ENCODE data around the gene PTPRE. TPM values are rescaled to one million over a fixed set of nuclear protein-coding genes. Genes with fewer than 3 reads are reported as not detected.

PTPRE gene
- total and polyA plus RNA-seq, 2 of the 4 experiments (the other 2 are of a cell fraction) = 0.34 to 0.54 TPM

DNA sequence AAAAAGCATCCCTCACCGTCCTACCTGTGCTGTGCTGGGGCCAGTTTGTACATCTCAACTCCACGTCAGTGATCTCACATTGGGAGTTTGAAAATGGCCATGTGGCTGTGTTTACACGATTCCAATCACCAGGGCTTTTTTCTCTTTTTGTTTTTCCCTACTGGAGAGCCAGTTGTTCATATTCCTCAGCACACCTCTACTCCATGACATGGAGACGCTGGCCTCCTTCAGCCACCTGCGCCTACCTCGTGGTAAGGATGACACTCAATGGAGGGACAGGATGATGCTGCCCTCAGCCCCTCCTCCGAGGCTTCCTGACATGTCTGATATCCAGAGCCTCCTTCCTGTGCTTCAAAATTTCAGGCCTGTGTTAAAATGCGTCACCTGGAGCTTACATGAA lies 24.5 kb upstream of the PTPRE start:
- Histone ChIP-seq H3K27ac (ENCODE audit: insufficient read depth, low read length) (no peak overlapping the region), H3K4me2 (ENCODE audit: low read depth, low read length) (no peak overlapping the region), H4K91ac (ENCODE audit: insufficient read depth, low read depth, low read length) (no peak overlapping the region), H2AFZ (replicated peaks; ENCODE audit: low read length, poor library complexity) (no peak overlapping the region), H2AK9ac (replicated peaks; ENCODE audit: low read depth, low read length, poor library complexity) (no peak overlapping the region), H3K18ac (ENCODE audit: low read depth, low read length) (no peak overlapping the region), H4K20me1 (ENCODE audit: insufficient read depth, low read length) (no peaks in the 10 kb centered on the region), H4K8ac (ENCODE audit: low read depth in 2 of 2, low read length in 2 of 2) (no peak overlapping the region), H4K5ac (ENCODE audit: low read depth, low read length) (no peak overlapping the region), H3K9me3 (ENCODE audit: control insufficient read depth, insufficient read depth, low read length) (no peaks in the 10 kb centered on the region), H2BK120ac (ENCODE audit: low read depth, low read length) (no peak overlapping the region), H3K4me3 (ENCODE audit: insufficient read depth, low read depth, low read length) (no peak overlapping the region), H3K56ac (ENCODE audit: extremely low read depth, insufficient read depth, low read length) (no peak overlapping the region), H3K27me3 (ENCODE audit: control insufficient read depth, insufficient read depth, low read length) (no peaks in the 10 kb centered on the region), H3K4ac (ENCODE audit: low read depth, low read length) (no peak overlapping the region), H3K36me3 (ENCODE audit: control insufficient read depth, insufficient read depth, low read length) (no peaks in the 10 kb centered on the region), H2BK15ac (ENCODE audit: low read depth, low read length) (no peak overlapping the region), H3K79me1 (ENCODE audit: low read depth in 1 of 2, low read length in 2 of 2) (no peaks in the 10 kb centered on the region), H2AK5ac (ENCODE audit: low read depth, low read length) (no peak overlapping the region), H3K23ac (ENCODE audit: low read depth, low read length) (no peak overlapping the region), H3K9me1 (ENCODE audit: insufficient read depth, low read length) (no peaks in the 10 kb centered on the region; the same call in 1 of the 2 replicates), H3K14ac (replicated peaks; ENCODE audit: low read depth, low read length) (no peak overlapping the region), H3K4me1 (ENCODE audit: control insufficient read depth, insufficient read depth, low read length) (no peaks in the 10 kb centered on the region), H3K9ac (ENCODE audit: low read depth, low read length) (no peak overlapping the region), H2BK5ac (ENCODE audit: low read depth, low read length, poor library complexity, severe bottlenecking) (no peak overlapping the region), H2BK20ac (ENCODE audit: low read depth, low read length) (no peak overlapping the region)
- POLR2A ChIA-PET (ENCODE audit: unreplicated experiment) = no interaction called here
- TF ChIP-seq POLR2A (IDR thresholded peaks at IDR 0.05; ENCODE audit: low read depth, low read length) = no peak
- TF ChIP-seq CHD1 (IDR thresholded peaks at IDR 0.05; ENCODE audit: low read depth, low read length) = no peak
- TF ChIP-seq FOS (IDR thresholded peaks at IDR 0.05; ENCODE audit: low read depth, low read length) = no peak
- TF ChIP-seq MXI1 (IDR thresholded peaks at IDR 0.05; ENCODE audit: borderline replicate concordance, low read depth, low read length) = no peak
- TF ChIP-seq, protein P1, sequence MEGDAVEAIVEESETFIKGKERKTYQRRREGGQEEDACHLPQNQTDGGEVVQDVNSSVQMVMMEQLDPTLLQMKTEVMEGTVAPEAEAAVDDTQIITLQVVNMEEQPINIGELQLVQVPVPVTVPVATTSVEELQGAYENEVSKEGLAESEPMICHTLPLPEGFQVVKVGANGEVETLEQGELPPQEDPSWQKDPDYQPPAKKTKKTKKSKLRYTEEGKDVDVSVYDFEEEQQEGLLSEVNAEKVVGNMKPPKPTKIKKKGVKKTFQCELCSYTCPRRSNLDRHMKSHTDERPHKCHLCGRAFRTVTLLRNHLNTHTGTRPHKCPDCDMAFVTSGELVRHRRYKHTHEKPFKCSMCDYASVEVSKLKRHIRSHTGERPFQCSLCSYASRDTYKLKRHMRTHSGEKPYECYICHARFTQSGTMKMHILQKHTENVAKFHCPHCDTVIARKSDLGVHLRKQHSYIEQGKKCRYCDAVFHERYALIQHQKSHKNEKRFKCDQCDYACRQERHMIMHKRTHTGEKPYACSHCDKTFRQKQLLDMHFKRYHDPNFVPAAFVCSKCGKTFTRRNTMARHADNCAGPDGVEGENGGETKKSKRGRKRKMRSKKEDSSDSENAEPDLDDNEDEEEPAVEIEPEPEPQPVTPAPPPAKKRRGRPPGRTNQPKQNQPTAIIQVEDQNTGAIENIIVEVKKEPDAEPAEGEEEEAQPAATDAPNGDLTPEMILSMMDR (conservative IDR thresholded peaks at IDR 0.05; ENCODE audit: low read depth, low read length) = no peak
- in situ Hi-C loops (cut with MboI; ENCODE audit: low sequenced_read_pairs) (no loop called here), intact Hi-C loops (cut with micrococcal nuclease) (no loop called here), dilution Hi-C loops (cut with HindIII; ENCODE audit: low sequenced_read_pairs, unreplicated experiment) (no loop called here)
- 60% methylated on average over 3 of the region's 8 CpGs; no CpG with 5 or more reads in 1 of the 2 experiments for WGBS, 2 experiments (ENCODE audit: extremely low coverage in 2 of 2, insufficient read length in 1 of 2)
- CTCF ChIA-PET = no interaction called here
- DNase-seq (no peak), ATAC-seq (ENCODE audit: low read depth) (no peak)
- no TSS peak for BruUV-seq (replicated peaks)
